Measurements from ENCODE around the gene DCTN4.

DCTN4 gene

GRCh38 chr5:150731669-150732242 lies 27.1 kb downstream of the DCTN4 start:
- DNase-seq: no peak

- no peak for DNase-seq
Observed at GRCh38 chr5:150729859-150730258, 29.0 kb downstream of the DCTN4 start.

- DNase-seq: no peak
Observed at GRCh38 chr5:150723845-150724244, 35.0 kb downstream of the DCTN4 start.

- no peak for DNase-seq
Observed at GRCh38 chr5:150710165-150710564, 48.7 kb downstream of the DCTN4 start.

- DNase-seq: no peak
Observed at GRCh38 chr5:150706776-150707390, 51.9 kb downstream of the DCTN4 start.

- no peak for DNase-seq
Observed at GRCh38 chr5:150703762-150704161, 55.1 kb downstream of the DCTN4 start.

GRCh38 chr5:150700594-150701377 lies 58.0 kb downstream of the DCTN4 start, which contains the start of gene RBM22:
Gene RBM22 (minus strand): TSS chr5:150701062. CDS start chr5:150700985, 77 bp downstream.
- peak; percentile 83 for DNase-seq

- no peak for DNase-seq
Observed at GRCh38 chr5:150700246-150700593, 58.6 kb downstream of the DCTN4 start.

GRCh38 chr5:150694612-150695011 lies 64.2 kb downstream of the DCTN4 start:
- DNase-seq: no peak

GRCh38 chr5:150692276-150692675 lies 66.5 kb downstream of the DCTN4 start:
- no peak for DNase-seq

GRCh38 chr5:150690760-150691159 lies 68.1 kb downstream of the DCTN4 start:
- DNase-seq: no peak

GRCh38 chr5:150689120-150689519 lies 69.7 kb downstream of the DCTN4 start:
- no peak for DNase-seq

- DNase-seq: no peak
Observed at GRCh38 chr5:150676578-150676977, 82.2 kb downstream of the DCTN4 start.

- no peak for DNase-seq
Observed at GRCh38 chr5:150675069-150675468, 83.7 kb downstream of the DCTN4 start.

- no peak for DNase-seq
Observed at GRCh38 chr5:150674341-150674821, 84.4 kb downstream of the DCTN4 start.

GRCh38 chr5:150672884-150673275 lies 85.9 kb downstream of the DCTN4 start:
- DNase-seq: no peak

GRCh38 chr5:150672237-150672883 lies 86.5 kb downstream of the DCTN4 start:
- no peak for DNase-seq

GRCh38 chr5:150671509-150672236 lies 87.1 kb downstream of the DCTN4 start:
- no peak for DNase-seq

GRCh38 chr5:150670948-150671310 lies 87.9 kb downstream of the DCTN4 start:
- no peak for DNase-seq

GRCh38 chr5:150670275-150670947 lies 88.4 kb downstream of the DCTN4 start:
- no peak for DNase-seq

- no peak for DNase-seq
Observed at GRCh38 chr5:150665044-150665443, 93.8 kb downstream of the DCTN4 start.

GRCh38 chr5:150663936-150664335 lies 94.9 kb downstream of the DCTN4 start:
- DNase-seq: no peak

Measured in NCI-H1092 treated with DMSO at 0.1 percent for 48 hours (cell line).